Muscle of leg (tissue), 11 donors: ENCODE data around the gene FAM53B. TPM values are rescaled to one million over a fixed set of nuclear protein-coding genes. Genes with fewer than 3 reads are reported as not detected.

Experiments used
- DNase-seq: peaks from one replicate; pipeline ENCODE4 v3.0.0; 2013
- H3K27ac ChIP-seq: one replicate; pipeline ENCODE4 v1.5.1; 2013; ENCODE audit warnings: mild to moderate bottlenecking, low read length, control low read depth
- H3K27me3 ChIP-seq: one replicate; pipeline ENCODE4 v1.6.1; 2013; ENCODE audit warnings: low read length; ENCODE audit not compliant: control insufficient read depth, insufficient read depth
- H3K36me3 ChIP-seq: one replicate; pipeline ENCODE4 v1.6.1; 2013; ENCODE audit warnings: low read length; ENCODE audit not compliant: control insufficient read depth, insufficient read depth
- H3K4me1 ChIP-seq: one replicate; pipeline ENCODE4 v1.6.1; 2013; ENCODE audit warnings: low read length; ENCODE audit not compliant: control insufficient read depth, insufficient read depth
- H3K4me3 ChIP-seq: one replicate; pipeline ENCODE4 v1.5.1; 2013; ENCODE audit warnings: low read length, control low read depth
- H3K9me3 ChIP-seq: replicated peaks from 2 replicates; pipeline ENCODE4 v1.6.1; 2013; ENCODE audit warnings: low read depth, low read length; ENCODE audit not compliant: control insufficient read depth
- WGBS: methylation state at CpG from one replicate; pipeline ENCODE4 v1.1.5; 2013; ENCODE audit warnings: missing lambda C conversion rate; ENCODE audit not compliant: insufficient coverage; 5-methylcytosine and 5-hydroxymethylcytosine counted together
- polyA plus RNA-seq, 8 donors: library from polyadenylated mRNA; unstranded; fragments of 120-200 nt; gene quantifications; one replicate each; pipeline versions ENCODE4 v1.2.1 to v1.2.3, GENCODE V29; 2013; ENCODE audit warnings: inconsistent platforms in 1 of 8, low replicate concordance in 1 of 8; ENCODE audit not compliant: insufficient read length in 8 of 8, insufficient read depth in 1 of 8
- total RNA-seq: library from RNA; stranded (reverse); fragments of 120-200 nt; gene quantifications from one replicate; pipeline ENCODE4 v1.2.4, GENCODE V29; 2013

FAM53B gene
- total and polyA plus RNA-seq, 9 donors = 23.6 to 31.2 (median 27.0) TPM

DNA sequence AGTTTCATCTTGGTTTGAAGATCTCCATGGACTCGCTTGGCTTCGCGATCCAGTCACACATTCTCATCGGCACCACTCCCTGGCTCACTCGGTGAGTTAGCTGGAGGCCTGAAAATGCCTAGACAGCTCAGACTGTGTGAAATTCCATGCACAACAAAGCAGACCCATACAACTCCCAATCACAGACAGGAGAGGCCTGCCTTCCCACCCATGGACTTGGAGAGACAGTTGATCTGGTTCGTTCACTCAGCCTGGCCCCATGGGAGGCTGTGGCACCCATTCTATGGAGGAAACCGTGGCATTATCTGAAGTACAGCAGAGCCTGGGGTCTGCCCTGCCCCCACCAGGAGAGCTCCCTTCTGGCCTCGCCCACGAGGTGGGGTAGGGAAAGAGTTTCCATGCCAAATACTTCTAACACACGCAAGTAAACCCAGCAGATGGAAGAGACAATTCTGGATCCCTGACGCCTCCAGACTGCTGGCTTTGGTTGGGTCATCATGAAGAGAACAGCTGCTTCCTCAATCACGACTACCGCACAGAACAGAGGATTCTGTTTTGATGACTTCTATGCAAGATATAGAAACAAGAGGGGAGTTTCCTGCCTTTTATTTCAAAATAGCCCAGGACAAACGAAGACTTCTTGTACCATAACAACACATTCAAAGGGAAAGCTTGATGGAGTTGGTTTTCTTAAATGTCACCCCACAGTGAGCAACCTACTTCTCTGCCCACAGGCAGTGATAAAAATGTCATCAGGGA lies 15.9 kb downstream of the FAM53B start:
- H3K27me3 ChIP-seq = no peaks in the 10 kb centered on the region
- no peak overlapping the region for H3K4me3 ChIP-seq
- H3K9me3 ChIP-seq = no peaks in the 10 kb centered on the region
- peaks cover 73% of the 10 kb centered on the region for H3K4me1 ChIP-seq
- H3K36me3 ChIP-seq = peaks cover 29% of the 10 kb centered on the region
- peak overlapping the region; percentile 90 for H3K27ac ChIP-seq
- WGBS = 7% methylated on average over 2 of the region's 14 CpGs
- DNase-seq = peak; percentile 92

DNA sequence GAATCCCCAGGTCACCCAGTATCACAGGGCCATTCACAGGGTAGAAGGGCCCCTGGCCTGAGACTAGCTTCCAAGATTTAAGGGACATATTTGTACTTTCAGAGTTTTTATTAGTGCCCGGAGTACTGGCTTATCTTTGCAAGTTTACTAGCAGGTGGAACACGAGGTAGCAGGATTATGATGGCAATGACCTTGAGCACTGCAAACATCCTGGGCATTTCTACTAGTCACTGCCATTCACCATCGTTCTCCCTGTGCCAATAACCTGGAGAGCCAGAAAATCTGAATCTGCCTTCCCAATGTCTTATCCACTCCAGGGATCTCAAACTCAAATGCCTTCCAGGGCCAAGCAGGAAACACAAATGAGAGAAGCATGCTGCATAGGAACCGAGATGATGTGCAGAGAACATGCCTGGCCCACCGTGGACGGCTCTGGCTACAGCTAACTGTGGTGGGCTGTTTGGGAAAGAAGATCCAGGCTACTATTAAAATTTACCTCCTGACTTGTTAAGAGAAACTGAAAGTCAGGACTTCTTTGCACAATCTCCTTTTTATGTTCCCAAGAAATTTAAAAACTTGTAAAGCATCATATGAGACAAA lies 16.7 kb downstream of the FAM53B start:
- WGBS = 40% methylated on average over 1 of the region's 6 CpGs
- H3K27ac ChIP-seq = peak overlapping the region; percentile 90
- no peak for DNase-seq
- H3K9me3 ChIP-seq = no peaks in the 10 kb centered on the region
- H3K36me3 ChIP-seq = peaks cover 25% of the 10 kb centered on the region
- no peak overlapping the region for H3K4me3 ChIP-seq
- peaks cover 71% of the 10 kb centered on the region for H3K4me1 ChIP-seq
- H3K27me3 ChIP-seq = no peaks in the 10 kb centered on the region

DNA sequence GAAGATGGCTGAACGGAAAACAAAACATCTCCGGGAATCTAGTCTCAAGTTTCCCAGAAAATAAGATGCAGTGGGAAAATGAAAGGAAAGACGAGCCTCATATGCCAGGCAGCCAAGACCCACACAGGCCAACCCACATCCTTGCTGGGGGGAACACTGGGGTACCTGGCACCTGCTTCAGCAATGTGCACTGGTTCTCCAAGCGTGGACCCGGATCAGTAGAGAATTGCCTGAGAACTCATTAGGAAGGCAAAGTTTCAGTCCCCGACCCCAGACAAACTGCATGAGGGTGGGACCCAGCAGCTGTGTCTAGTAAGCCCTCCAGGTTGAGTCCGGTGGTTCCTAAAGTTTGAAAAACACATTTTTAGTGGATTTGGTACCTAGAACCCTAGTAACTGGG lies 18.4 kb downstream of the FAM53B start:
- H3K9me3 ChIP-seq = no peaks in the 10 kb centered on the region
- H3K4me3 ChIP-seq = no peak overlapping the region
- peaks cover 77% of the 10 kb centered on the region for H3K4me1 ChIP-seq
- H3K36me3 ChIP-seq = peaks cover 14% of the 10 kb centered on the region
- WGBS = 81% methylated on average over 7 of the region's 7 CpGs
- H3K27me3 ChIP-seq = no peaks in the 10 kb centered on the region
- no peak overlapping the region for H3K27ac ChIP-seq
- DNase-seq = no peak

DNA sequence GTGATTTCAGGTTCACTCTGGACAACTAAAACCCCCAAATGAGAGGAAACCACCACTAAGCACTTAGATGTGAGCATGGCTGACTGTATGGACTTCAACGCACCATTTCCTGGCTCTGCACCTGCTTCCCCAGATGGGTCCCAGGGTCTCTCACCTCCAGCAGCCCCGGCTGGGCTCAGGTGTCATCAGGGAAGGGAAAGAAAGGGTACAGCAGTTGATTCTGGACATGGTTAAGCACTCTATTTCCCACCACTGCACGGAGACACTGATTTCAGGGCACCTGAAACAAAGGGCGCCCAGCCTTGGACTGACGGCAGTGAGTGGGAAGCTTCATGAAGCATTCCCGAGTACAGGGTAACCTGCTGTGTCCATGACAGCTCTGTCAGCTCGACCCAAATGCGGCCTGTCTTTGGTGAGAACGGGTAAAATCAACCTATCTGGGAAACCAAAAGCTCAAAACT lies 19.0 kb downstream of the FAM53B start:
- Histone ChIP-seq H3K27ac (no peak overlapping the region), H3K27me3 (no peaks in the 10 kb centered on the region), H3K36me3 (peaks cover 13% of the 10 kb centered on the region), H3K4me3 (no peak overlapping the region), H3K4me1 (peaks cover 77% of the 10 kb centered on the region), H3K9me3 (no peaks in the 10 kb centered on the region)
- 86% methylated on average over 8 of the region's 9 CpGs for WGBS
- no peak for DNase-seq

DNA sequence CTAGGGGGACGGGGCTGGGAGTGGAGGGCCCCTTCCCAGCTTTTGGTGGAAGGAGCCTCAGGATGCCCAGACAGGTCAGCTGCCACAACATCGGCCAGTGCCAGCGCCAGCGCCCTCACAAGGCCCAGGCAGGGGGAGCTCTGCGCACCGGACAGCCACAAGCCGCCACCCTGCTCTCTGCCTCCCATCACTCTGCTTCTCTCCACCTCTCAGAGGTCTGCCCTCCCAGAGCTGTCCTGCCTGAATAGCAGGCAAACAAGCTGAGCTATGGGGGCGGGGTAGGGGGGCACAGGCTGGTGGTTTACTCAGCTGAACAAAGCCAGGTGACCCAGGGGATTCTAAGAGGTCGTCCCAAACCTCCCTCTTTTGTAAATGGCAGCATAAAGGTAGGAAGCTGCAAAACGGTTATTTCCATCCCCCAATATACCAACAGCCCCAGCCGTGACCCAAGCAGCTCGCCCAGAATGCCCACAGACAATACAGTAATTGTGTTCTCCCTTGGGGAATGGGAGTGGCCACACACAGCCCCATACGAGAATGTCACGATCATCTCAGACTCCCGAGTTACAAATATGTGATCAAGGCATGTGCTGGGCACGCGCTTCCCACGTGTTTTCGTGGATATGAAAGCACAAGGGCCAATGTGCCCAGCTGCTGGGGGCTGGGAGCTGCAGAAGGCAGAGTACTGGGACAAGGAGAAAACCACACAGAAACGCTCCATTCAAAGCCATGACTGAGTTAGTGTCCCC lies 19.7 kb downstream of the FAM53B start:
- WGBS = 79% methylated on average over 6 of the region's 20 CpGs
- peaks cover 10% of the 10 kb centered on the region for H3K36me3 ChIP-seq
- peak overlapping the region; percentile 59 for H3K27ac ChIP-seq
- H3K9me3 ChIP-seq = no peaks in the 10 kb centered on the region
- no peaks in the 10 kb centered on the region for H3K27me3 ChIP-seq
- H3K4me1 ChIP-seq = peaks cover 75% of the 10 kb centered on the region
- no peak for DNase-seq
- H3K4me3 ChIP-seq = no peak overlapping the region

DNA sequence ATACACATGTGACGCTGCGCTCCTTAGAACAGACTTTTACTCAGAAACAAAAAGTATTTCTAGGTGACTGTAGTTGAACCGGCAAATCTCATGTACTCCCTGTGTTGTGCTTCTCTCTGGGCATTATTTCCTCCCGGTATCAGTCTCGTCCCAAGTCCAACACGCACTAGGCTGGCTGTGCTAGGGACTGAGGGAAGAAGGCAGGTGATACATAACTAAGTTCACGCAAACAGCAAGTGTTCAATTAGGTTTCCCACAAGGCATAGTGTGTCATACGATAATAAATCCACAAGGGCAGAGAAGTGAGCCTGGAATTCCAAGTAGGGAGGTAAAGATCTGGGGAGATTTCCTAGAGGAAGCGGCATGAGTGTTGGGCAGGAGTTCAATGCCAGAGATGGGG lies 20.4 kb downstream of the FAM53B start:
- Histone ChIP-seq H3K4me1 (peaks cover 75% of the 10 kb centered on the region), H3K27me3 (no peaks in the 10 kb centered on the region), H3K4me3 (no peak overlapping the region), H3K9me3 (no peaks in the 10 kb centered on the region), H3K27ac (peak overlapping the region; percentile 59), H3K36me3 (peaks cover 10% of the 10 kb centered on the region)
- no peak for DNase-seq
- WGBS = 77% methylated on average over 4 of the region's 9 CpGs

DNA sequence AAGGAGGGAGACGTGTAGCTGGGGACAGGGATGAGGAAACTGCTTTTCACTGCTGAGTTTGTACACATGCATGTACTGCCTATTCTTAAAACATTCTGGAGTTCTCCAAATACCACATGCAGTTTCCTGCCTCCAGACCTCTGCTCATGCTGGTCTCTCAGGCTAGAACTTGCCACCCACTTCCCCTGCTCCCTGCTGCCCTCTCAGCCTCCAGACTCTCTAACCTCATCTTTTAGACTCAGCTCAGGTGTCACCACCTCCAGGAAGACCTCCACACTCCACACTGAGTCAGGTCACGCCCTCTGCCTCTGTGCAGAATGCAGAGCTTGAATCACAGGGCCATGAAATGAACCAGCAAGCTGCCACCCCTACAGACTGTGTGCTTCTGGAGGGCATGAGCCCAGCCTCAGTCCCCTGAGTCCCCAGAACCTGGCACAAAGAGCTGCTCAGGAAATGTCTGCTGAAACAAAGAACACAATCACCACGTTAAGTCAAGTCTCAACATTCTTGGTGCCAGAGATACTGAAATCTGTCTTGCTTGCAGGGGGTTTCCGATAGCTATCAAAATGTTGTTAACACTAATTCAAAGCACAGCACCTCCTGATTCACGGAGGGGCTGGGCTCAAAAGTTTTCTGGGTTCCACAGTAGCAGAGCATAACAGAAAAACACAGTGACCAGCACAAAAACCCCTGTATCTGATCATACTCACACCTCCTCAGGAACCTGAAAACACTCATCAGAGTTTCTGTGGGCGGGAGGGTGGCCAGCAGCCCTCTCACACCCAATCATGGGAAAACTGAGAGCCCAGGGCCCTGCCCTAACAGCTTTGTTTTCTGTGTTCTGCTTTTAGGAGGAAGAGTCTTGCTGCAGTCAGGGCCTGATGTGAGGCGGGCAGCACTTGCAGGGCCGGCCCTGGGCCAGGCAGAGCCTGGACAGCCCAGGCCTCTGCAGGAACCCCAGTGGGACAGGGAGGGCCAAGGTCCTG lies 21.1 kb downstream of the FAM53B start:
- Histone ChIP-seq H3K36me3 (peaks cover 10% of the 10 kb centered on the region), H3K9me3 (no peaks in the 10 kb centered on the region), H3K27me3 (no peaks in the 10 kb centered on the region), H3K4me1 (peaks cover 76% of the 10 kb centered on the region), H3K4me3 (no peak overlapping the region), H3K27ac (peak overlapping the region; percentile 59)
- no peak for DNase-seq
- 49% methylated on average over 3 of the region's 8 CpGs for WGBS

DNA sequence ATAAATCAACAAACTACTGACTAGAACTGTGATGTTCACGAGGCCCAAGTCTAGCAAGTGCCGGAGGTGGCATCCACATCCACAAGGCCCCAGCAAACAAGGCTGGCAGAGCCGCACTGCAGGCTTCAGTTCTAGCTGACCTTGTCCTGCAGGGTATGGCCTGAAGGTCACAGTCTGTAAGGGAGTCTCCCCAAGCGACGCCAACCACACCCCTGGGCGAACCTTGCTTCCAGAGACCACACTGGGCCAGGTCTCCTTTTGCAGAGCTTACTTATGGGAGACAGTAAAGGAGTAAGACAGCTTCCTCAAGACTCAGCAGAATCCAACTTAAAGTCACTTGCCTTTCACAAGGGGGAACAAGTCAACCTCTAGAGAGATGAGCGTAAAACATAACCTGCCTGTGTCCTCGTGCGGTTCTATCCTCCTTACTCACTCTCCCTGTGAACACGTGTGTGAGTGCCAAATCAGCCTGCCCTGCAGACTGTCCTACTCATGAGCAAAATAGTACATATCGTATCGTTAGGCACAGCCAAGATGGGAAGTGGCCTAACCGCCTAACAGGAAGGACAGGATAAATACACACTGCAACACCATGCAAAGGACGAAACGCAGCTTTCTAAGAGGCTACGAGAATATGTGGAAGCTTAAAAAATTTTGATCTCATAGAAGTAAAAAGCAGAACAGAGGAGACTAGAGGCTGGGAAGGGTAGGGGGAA lies 22.7 kb downstream of the FAM53B start:
- 70% methylated on average over 5 of the region's 16 CpGs for WGBS
- Histone ChIP-seq H3K27ac (peak overlapping the region; percentile 79), H3K9me3 (no peaks in the 10 kb centered on the region), H3K36me3 (peaks cover 14% of the 10 kb centered on the region), H3K4me3 (no peak overlapping the region), H3K27me3 (no peaks in the 10 kb centered on the region), H3K4me1 (peaks cover 81% of the 10 kb centered on the region)
- peak; percentile 68 for DNase-seq

DNA sequence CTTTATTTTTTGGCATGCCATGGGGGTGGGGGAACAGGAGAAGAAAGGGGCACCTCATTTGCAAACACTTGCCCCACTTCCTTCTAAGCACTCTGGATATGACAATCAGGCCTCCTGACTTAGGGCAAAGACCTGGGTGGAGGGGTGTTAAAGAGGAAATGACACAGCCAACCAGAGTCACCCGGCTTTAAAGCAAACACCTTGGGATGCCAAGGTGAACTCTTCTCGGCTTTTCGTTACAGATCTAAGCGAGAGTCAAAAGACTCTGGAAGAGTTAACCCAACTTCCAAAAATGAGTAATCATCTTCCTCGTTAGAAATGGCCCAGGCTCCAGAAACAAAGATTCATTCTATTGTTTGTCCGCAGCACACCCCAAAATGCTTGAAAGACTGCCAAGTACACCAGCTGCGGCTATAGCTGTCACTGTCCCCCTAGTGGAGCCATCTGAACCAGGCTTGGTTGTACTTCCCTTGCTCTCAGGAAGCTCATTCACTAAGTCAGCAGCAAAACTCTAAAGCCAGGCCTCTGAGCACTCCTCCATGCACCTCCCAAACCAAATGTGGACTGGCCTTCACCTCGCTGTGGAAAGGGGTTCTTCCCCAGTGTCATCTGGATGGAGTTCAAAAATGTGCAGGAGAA lies 24.8 kb downstream of the FAM53B start:
- Histone ChIP-seq H3K4me1 (peaks cover 75% of the 10 kb centered on the region), H3K27ac (peak overlapping the region; percentile 90)
- 48% methylated on average over 5 of the region's 8 CpGs for WGBS

More for the DNA sequence above, 24.8 kb downstream of the FAM53B start:
- Histone ChIP-seq H3K4me3 (no peak overlapping the region), H3K27me3 (no peaks in the 10 kb centered on the region), H3K36me3 (peaks cover 4% of the 10 kb centered on the region), H3K9me3 (no peaks in the 10 kb centered on the region)
- DNase-seq = peak; percentile 95
